CD14-positive monocyte (primary cell): ENCODE measurements around the gene NEGR1. TPM values are rescaled to one million over a fixed set of nuclear protein-coding genes. Genes with fewer than 3 reads are reported as not detected.

Source experiments
- DNase-seq, 3 donors: peaks; one replicate each; pipeline ENCODE4 v3.0.0-alpha.2; 2011 to 2022
- H2AFZ ChIP-seq: 2 replicates; pipeline ENCODE4 v1.6.0; 2012; ENCODE audit warnings: mild to moderate bottlenecking, low read depth, low read length, inconsistent platforms; ENCODE audit not compliant: insufficient read depth, poor library complexity, severe bottlenecking
- H3K27ac ChIP-seq, 2 donors: 1 replicate in 1 of 2; 2 replicates in 1 of 2; pipeline ENCODE4 v1.5.1; 2012 to 2013; ENCODE audit warnings: low read length in 2 of 2, control low read depth in 1 of 2, inconsistent platforms in 1 of 2, low read depth in 1 of 2, mild to moderate bottlenecking in 1 of 2
- H3K27me3 ChIP-seq, 2 donors: one replicate each; pipeline versions ENCODE4 v1.6.0 to v1.6.1; 2011 to 2013; ENCODE audit warnings: low read length in 2 of 2; ENCODE audit not compliant: control insufficient read depth in 2 of 2, insufficient read depth in 2 of 2
- H3K36me3 ChIP-seq, 2 donors: replicated peaks in 1 of 2; 1 replicate in 1 of 2; 2 replicates in 1 of 2; pipeline versions ENCODE4 v1.5.1 to v1.6.1; 2012 to 2013; ENCODE audit warnings: low read length in 2 of 2, control low read depth in 1 of 2, inconsistent platforms in 1 of 2, mild to moderate bottlenecking in 1 of 2; ENCODE audit not compliant: insufficient read depth in 2 of 2, control insufficient read depth in 1 of 2
- H3K4me1 ChIP-seq, 2 donors: 1 replicate in 1 of 2; 2 replicates in 1 of 2; pipeline versions ENCODE4 v1.5.1 to v1.6.1; 2012 to 2013; ENCODE audit warnings: low read length in 2 of 2, control low read depth in 1 of 2, inconsistent platforms in 1 of 2, mild to moderate bottlenecking in 1 of 2, moderate library complexity in 1 of 2; ENCODE audit not compliant: insufficient read depth in 2 of 2, control insufficient read depth in 1 of 2
- H3K4me2 ChIP-seq: replicated peaks from 2 replicates; pipeline ENCODE3; 2012; ENCODE audit warnings: low read length, moderate library complexity, mild to moderate bottlenecking; ENCODE audit not compliant: poor library complexity, severe bottlenecking; ENCODE audit errors: extremely low read depth
- H3K4me3 ChIP-seq, 3 experiments: fragments of 200-600 bp in 1 of 3; sonication (generic) in 1 of 3; replicated peaks in 1 of 3; 1 replicate in 2 of 3; 2 replicates in 1 of 3; pipeline ENCODE4 v1.5.1; 2011 to 2013; ENCODE audit warnings: low read length in 3 of 3, mild to moderate bottlenecking in 3 of 3, control low read depth in 2 of 3, low read depth in 2 of 3, inconsistent platforms in 1 of 3, moderate library complexity in 1 of 3
- H3K79me2 ChIP-seq: 2 replicates; pipeline ENCODE4 v1.6.0; 2012; ENCODE audit warnings: mild to moderate bottlenecking, control low read depth, inconsistent platforms, low read length, moderate library complexity; ENCODE audit not compliant: insufficient read depth
- H3K9ac ChIP-seq: 2 replicates; pipeline ENCODE4 v1.6.0; 2017; ENCODE audit warnings: low read length, mild to moderate bottlenecking; ENCODE audit not compliant: insufficient read depth, poor library complexity, severe bottlenecking
- H3K9me3 ChIP-seq, 2 donors: replicated peaks in 1 of 2; 1 replicate in 1 of 2; 2 replicates in 1 of 2; pipeline versions ENCODE4 v1.5.1 to v1.6.1; 2012 to 2013; ENCODE audit warnings: low read length in 2 of 2, control low read depth in 1 of 2; ENCODE audit not compliant: control insufficient read depth in 1 of 2, insufficient read depth in 1 of 2
- H4K20me1 ChIP-seq: 2 replicates; pipeline ENCODE4 v1.6.0; 2012; ENCODE audit warnings: mild to moderate bottlenecking, low read length, control low read depth, moderate library complexity; ENCODE audit not compliant: insufficient read depth
- H3K27ac Mint-ChIP-seq, 7 donors: one replicate each; pipeline ENCODE4 v1.8.0; 2020; ENCODE audit warnings: mild to moderate bottlenecking in 7 of 7, mixed read lengths in 7 of 7, moderate library complexity in 6 of 7, inconsistent platforms in 2 of 7
- H3K27me3 Mint-ChIP-seq, 3 donors: one replicate each; pipeline ENCODE4 v1.8.0; 2021 to 2022; ENCODE audit warnings: low read depth in 3 of 3, mild to moderate bottlenecking in 3 of 3, mixed read lengths in 3 of 3, moderate library complexity in 3 of 3, inconsistent platforms in 1 of 3
- H3K36me3 Mint-ChIP-seq, 2 donors: one replicate each; pipeline ENCODE4 v1.8.0; 2020; ENCODE audit warnings: mixed read lengths in 2 of 2, inconsistent platforms in 1 of 2, mild to moderate bottlenecking in 1 of 2
- H3K4me1 Mint-ChIP-seq: one replicate; pipeline ENCODE4 v1.8.0; 2020; ENCODE audit warnings: mild to moderate bottlenecking, mixed read lengths
- H3K4me3 Mint-ChIP-seq, 2 donors: one replicate each; pipeline ENCODE4 v1.8.0; 2020; ENCODE audit warnings: mild to moderate bottlenecking in 2 of 2, mixed read lengths in 2 of 2, moderate library complexity in 1 of 2
- H3K9me3 Mint-ChIP-seq, 7 donors: one replicate each; pipeline ENCODE4 v1.8.0; 2020 to 2022; ENCODE audit warnings: mixed read lengths in 7 of 7, mild to moderate bottlenecking in 6 of 7, moderate library complexity in 6 of 7, inconsistent platforms in 2 of 7
- WGBS: methylation state at CpG from one replicate; pipeline ENCODE4 v1.1.5; 2013; ENCODE audit warnings: missing lambda C conversion rate; ENCODE audit not compliant: insufficient coverage; 5-methylcytosine and 5-hydroxymethylcytosine counted together
- intact Hi-C, 2 donors: fragments of 100-400 bp; cut with micrococcal nuclease; formaldehyde crosslinking; loops; one replicate each; pipeline versions ENCODE4 v1.15.0 to v1.15.1; 2023
- polyA plus RNA-seq, 3 donors: library from polyadenylated mRNA; depleted of rRNA in 1 of 3; unstranded in 2 of 3; stranded (reverse) in 1 of 3; fragments of 300-500 nt in 2 of 3; fragments of >200 nt in 1 of 3; fragmentation: Illumina TruSeq in 2 of 3; gene quantifications; 1 replicate in 2 of 3; 2 replicates in 1 of 3; pipeline ENCODE4 v1.2.3, GENCODE V29; 2012 to 2021
- TF ChIP-seq, protein P1 (sequence below): fragments of 200-600 bp; IDR thresholded peaks from one replicate; pipeline ENCODE4 v1.8.0; 2022; ENCODE audit warnings: antibody characterized with exemption, mild to moderate bottlenecking

The NEGR1 gene
- polyA plus RNA-seq, 3 donors: 0.03 to 0.15 (median 0.13) TPM

DNA sequence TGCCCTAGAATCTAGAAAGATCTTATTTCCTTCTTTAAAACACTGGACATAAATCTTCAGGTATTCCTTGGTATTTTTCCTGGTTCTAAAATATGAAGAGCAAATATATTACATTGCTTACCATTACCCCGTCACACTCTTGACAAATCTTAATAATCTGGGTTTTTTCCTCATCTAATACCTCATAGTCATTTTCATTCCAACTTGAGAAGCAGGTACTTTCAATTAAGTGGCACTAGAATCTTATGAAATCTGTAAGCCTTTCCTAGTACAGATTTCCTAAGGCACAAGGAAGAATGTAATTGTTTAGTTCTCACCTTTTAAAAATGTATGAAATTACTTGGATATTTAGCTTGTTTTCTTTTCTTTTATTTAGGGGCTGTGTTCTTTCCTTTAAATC, 720.0 kb downstream of the NEGR1 start:
- Histone ChIP-seq H3K27ac (no peak overlapping the region), H4K20me1 (no peaks in the 10 kb centered on the region), H2AFZ (no peak overlapping the region), H3K27me3 (no peaks in the 10 kb centered on the region), H3K4me3 (no peak overlapping the region), H3K4me2 (no peak overlapping the region), H3K9ac (no peak overlapping the region), H3K9me3 (no peaks in the 10 kb centered on the region), H3K4me1 (no peaks in the 10 kb centered on the region), H3K36me3 (no peaks in the 10 kb centered on the region), H3K79me2 (no peaks in the 10 kb centered on the region)
- no peak overlapping the region for H3K27ac Mint-ChIP-seq
- H3K36me3 Mint-ChIP-seq: no peaks in the 10 kb centered on the region
- no peak overlapping the region for H3K4me3 Mint-ChIP-seq
- WGBS: no CpG with 5 or more reads among the region's 1 CpG
- peaks cover 0 to 2% (median 0%) of the 10 kb centered on the region in 7 donors for H3K9me3 Mint-ChIP-seq
- no peak for DNase-seq
- intact Hi-C loops: no loop called here
- no peaks in the 10 kb centered on the region for H3K27me3 Mint-ChIP-seq
- no peaks in the 10 kb centered on the region for H3K4me1 Mint-ChIP-seq
- TF ChIP-seq, protein P1, sequence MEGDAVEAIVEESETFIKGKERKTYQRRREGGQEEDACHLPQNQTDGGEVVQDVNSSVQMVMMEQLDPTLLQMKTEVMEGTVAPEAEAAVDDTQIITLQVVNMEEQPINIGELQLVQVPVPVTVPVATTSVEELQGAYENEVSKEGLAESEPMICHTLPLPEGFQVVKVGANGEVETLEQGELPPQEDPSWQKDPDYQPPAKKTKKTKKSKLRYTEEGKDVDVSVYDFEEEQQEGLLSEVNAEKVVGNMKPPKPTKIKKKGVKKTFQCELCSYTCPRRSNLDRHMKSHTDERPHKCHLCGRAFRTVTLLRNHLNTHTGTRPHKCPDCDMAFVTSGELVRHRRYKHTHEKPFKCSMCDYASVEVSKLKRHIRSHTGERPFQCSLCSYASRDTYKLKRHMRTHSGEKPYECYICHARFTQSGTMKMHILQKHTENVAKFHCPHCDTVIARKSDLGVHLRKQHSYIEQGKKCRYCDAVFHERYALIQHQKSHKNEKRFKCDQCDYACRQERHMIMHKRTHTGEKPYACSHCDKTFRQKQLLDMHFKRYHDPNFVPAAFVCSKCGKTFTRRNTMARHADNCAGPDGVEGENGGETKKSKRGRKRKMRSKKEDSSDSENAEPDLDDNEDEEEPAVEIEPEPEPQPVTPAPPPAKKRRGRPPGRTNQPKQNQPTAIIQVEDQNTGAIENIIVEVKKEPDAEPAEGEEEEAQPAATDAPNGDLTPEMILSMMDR: no peak

DNA sequence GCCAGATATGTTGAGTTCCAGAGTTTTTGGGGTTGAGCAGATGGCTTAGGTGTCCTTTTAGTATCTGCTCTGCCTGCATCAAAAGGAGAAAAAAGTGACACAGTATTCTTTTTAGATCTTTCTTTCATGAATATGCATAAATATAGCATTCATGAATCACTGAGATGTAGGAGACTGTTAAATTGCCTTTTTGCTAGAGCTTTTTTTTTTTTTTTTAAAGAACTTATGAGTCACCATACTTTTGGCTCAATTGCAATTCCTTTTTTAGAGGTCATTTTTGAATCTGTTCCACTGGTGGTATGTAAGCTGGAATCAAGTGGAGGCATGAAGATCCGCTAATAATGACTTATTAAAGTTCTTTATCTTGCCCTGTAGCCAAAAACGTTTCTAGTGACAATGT, 720.6 kb downstream of the NEGR1 start:
- no peak for DNase-seq
- H3K27ac Mint-ChIP-seq: no peak overlapping the region
- H4K20me1 ChIP-seq: no peaks in the 10 kb centered on the region
- no peak overlapping the region for H3K4me2 ChIP-seq
- H3K4me1 Mint-ChIP-seq: no peaks in the 10 kb centered on the region
- H3K9me3 Mint-ChIP-seq: peaks cover 0 to 2% (median 0%) of the 10 kb centered on the region in 7 donors
- H3K27me3 Mint-ChIP-seq: no peaks in the 10 kb centered on the region
- H3K27ac ChIP-seq: no peak overlapping the region
- no peaks in the 10 kb centered on the region for H3K36me3 Mint-ChIP-seq
- H3K9ac ChIP-seq: no peak overlapping the region
- H3K4me3 Mint-ChIP-seq: no peak overlapping the region
- no CpG with 5 or more reads among the region's 2 CpGs for WGBS
- H3K4me3 ChIP-seq: no peak overlapping the region
- no peaks in the 10 kb centered on the region for H3K27me3 ChIP-seq
- H3K79me2 ChIP-seq: no peaks in the 10 kb centered on the region
- H3K36me3 ChIP-seq: no peaks in the 10 kb centered on the region
- intact Hi-C loops: no loop called here
- no peaks in the 10 kb centered on the region for H3K9me3 ChIP-seq
- TF ChIP-seq, protein P1: no peak
- H2AFZ ChIP-seq: no peak overlapping the region
- H3K4me1 ChIP-seq: no peaks in the 10 kb centered on the region
